HAP-1 (cell line): ENCODE results near the gene SLC29A3.
A peak's percentile ranks its signal among the peaks of the same experiment; 100 is the strongest.

Source experiments
- DNase-seq, 2 experiments: peaks; one replicate each; pipeline ENCODE4 v3.0.0-alpha.2; 2016 to 2020; ENCODE audit warnings: low spot score in 2 of 2
- H3K27me3 ChIP-seq: fragments of 250-450 bp; sonication (Bioruptor Pico); 2 replicates; pipeline ENCODE4 v1.5.1; 2020; ENCODE audit warnings: low read depth, mild to moderate bottlenecking, moderate library complexity
- H3K36me3 ChIP-seq: fragments of 250-450 bp; sonication (Bioruptor Pico); replicated peaks from 2 replicates; pipeline ENCODE4 v1.5.1; 2020; ENCODE audit warnings: mild to moderate bottlenecking
- H3K4me1 ChIP-seq: fragments of 250-450 bp; sonication (Bioruptor Pico); 2 replicates; pipeline ENCODE4 v1.5.1; 2020; ENCODE audit warnings: mild to moderate bottlenecking
- H3K4me3 ChIP-seq: fragments of 250-450 bp; sonication (Bioruptor Pico); 2 replicates; pipeline ENCODE4 v1.5.1; 2020; ENCODE audit warnings: mild to moderate bottlenecking, moderate library complexity
- H3K9me3 ChIP-seq: fragments of 250-450 bp; sonication (Bioruptor Pico); 2 replicates; pipeline ENCODE4 v1.5.1; 2020; ENCODE audit warnings: mild to moderate bottlenecking, moderate library complexity
- in situ Hi-C: fragments of 300-500 bp; cut with MboI; formaldehyde crosslinking; loops from 3 replicates; pipeline ENCODE4 v1.14.3; 2020; ENCODE audit warnings: low sequenced_read_pairs, inconsistent platforms, mixed read lengths

The SLC29A3 gene

GRCh38 chr10:71300555-71301370, 18.3 kb upstream of the SLC29A3 start:
- H3K4me1 ChIP-seq = no peaks in the 10 kb centered on the region
- H3K9me3 ChIP-seq = no peaks in the 10 kb centered on the region
- DNase-seq = no peak
- no peak overlapping the region for H3K4me3 ChIP-seq
- H3K36me3 ChIP-seq = no peaks in the 10 kb centered on the region
- no peaks in the 10 kb centered on the region for H3K27me3 ChIP-seq
- in situ Hi-C loops = no loop called here

- no peaks in the 10 kb centered on the region for H3K9me3 ChIP-seq
- in situ Hi-C loops = no loop called here
- no peaks in the 10 kb centered on the region for H3K27me3 ChIP-seq
- DNase-seq = no peak
- H3K4me3 ChIP-seq = no peak overlapping the region
- no peaks in the 10 kb centered on the region for H3K4me1 ChIP-seq
- H3K36me3 ChIP-seq = no peaks in the 10 kb centered on the region
These were observed 17.6 kb upstream of the SLC29A3 start for GRCh38 chr10:71301371-71301916.

- no peak overlapping the region for H3K4me3 ChIP-seq
- no peak for DNase-seq
- H3K4me1 ChIP-seq = no peaks in the 10 kb centered on the region
- H3K27me3 ChIP-seq = no peaks in the 10 kb centered on the region
- in situ Hi-C loops = no loop called here
- no peaks in the 10 kb centered on the region for H3K9me3 ChIP-seq
- no peaks in the 10 kb centered on the region for H3K36me3 ChIP-seq
These were observed 16.6 kb upstream of the SLC29A3 start for GRCh38 chr10:71302451-71302850.

- Histone ChIP-seq H3K9me3 (no peaks in the 10 kb centered on the region), H3K4me3 (no peak overlapping the region), H3K36me3 (no peaks in the 10 kb centered on the region), H3K27me3 (no peaks in the 10 kb centered on the region), H3K4me1 (no peaks in the 10 kb centered on the region)
- in situ Hi-C loops = no loop called here
- DNase-seq = peak; percentile 41 to 66
These were observed 16.0 kb upstream of the SLC29A3 start for GRCh38 chr10:71302874-71303568.

GRCh38 chr10:71303569-71303907, 15.5 kb upstream of the SLC29A3 start:
- no peaks in the 10 kb centered on the region for H3K36me3 ChIP-seq
- in situ Hi-C loops = no loop called here
- H3K4me3 ChIP-seq = no peak overlapping the region
- no peaks in the 10 kb centered on the region for H3K27me3 ChIP-seq
- no peak for DNase-seq
- no peaks in the 10 kb centered on the region for H3K9me3 ChIP-seq
- no peaks in the 10 kb centered on the region for H3K4me1 ChIP-seq

GRCh38 chr10:71304914-71305313, 14.1 kb upstream of the SLC29A3 start:
- Histone ChIP-seq H3K36me3 (no peaks in the 10 kb centered on the region), H3K27me3 (no peaks in the 10 kb centered on the region), H3K4me1 (no peaks in the 10 kb centered on the region), H3K4me3 (no peak overlapping the region), H3K9me3 (no peaks in the 10 kb centered on the region)
- DNase-seq = no peak
- in situ Hi-C loops = no loop called here

GRCh38 chr10:71306979-71307378, 12.1 kb upstream of the SLC29A3 start:
- no peaks in the 10 kb centered on the region for H3K9me3 ChIP-seq
- no peaks in the 10 kb centered on the region for H3K4me1 ChIP-seq
- H3K27me3 ChIP-seq = peaks cover 11% of the 10 kb centered on the region
- H3K36me3 ChIP-seq = no peaks in the 10 kb centered on the region
- no peak for DNase-seq
- in situ Hi-C loops = no loop called here
- H3K4me3 ChIP-seq = no peak overlapping the region

- Histone ChIP-seq H3K9me3 (no peaks in the 10 kb centered on the region), H3K4me1 (no peaks in the 10 kb centered on the region), H3K27me3 (peaks cover 14% of the 10 kb centered on the region), H3K4me3 (no peak overlapping the region), H3K36me3 (no peaks in the 10 kb centered on the region)
- DNase-seq = no peak
- in situ Hi-C loops = no loop called here
These were observed 11.5 kb upstream of the SLC29A3 start for GRCh38 chr10:71307469-71308085.

- H3K36me3 ChIP-seq = no peaks in the 10 kb centered on the region
- H3K9me3 ChIP-seq = no peaks in the 10 kb centered on the region
- DNase-seq = no peak
- in situ Hi-C loops = no loop called here
- H3K4me3 ChIP-seq = no peak overlapping the region
- no peaks in the 10 kb centered on the region for H3K4me1 ChIP-seq
- peaks cover 14% of the 10 kb centered on the region for H3K27me3 ChIP-seq
These were observed 10.8 kb upstream of the SLC29A3 start for GRCh38 chr10:71308244-71308643.

- H3K27me3 ChIP-seq = peaks cover 14% of the 10 kb centered on the region
- H3K36me3 ChIP-seq = no peaks in the 10 kb centered on the region
- in situ Hi-C loops = no loop called here
These were observed 10.1 kb upstream of the SLC29A3 start for GRCh38 chr10:71308985-71309384.

GRCh38 chr10:71309919-71310318, 9.1 kb upstream of the SLC29A3 start:
- H3K4me3 ChIP-seq = no peak overlapping the region
- no peaks in the 10 kb centered on the region; the same call in 1 of the 2 replicates for H3K4me1 ChIP-seq
- H3K36me3 ChIP-seq = no peaks in the 10 kb centered on the region
- in situ Hi-C loops = loop anchor here (5.0 to 10.0 kb wide), 2 partner anchors 392 to 1025 kb away; no protein-coding TSS in a partner anchor
- H3K9me3 ChIP-seq = no peaks in the 10 kb centered on the region
- peaks cover 14% of the 10 kb centered on the region for H3K27me3 ChIP-seq
- no peak for DNase-seq

More at GRCh38 chr10:71308985-71309384, 10.1 kb upstream of the SLC29A3 start:
- Histone ChIP-seq H3K4me3 (no peak overlapping the region), H3K9me3 (no peaks in the 10 kb centered on the region), H3K4me1 (no peaks in the 10 kb centered on the region; the same call in 1 of the 2 replicates)
- DNase-seq = no peak

- no peak overlapping the region for H3K4me3 ChIP-seq
- in situ Hi-C loops = loop anchor here (5.0 to 10.0 kb wide), 2 partner anchors 390 to 1023 kb away; no protein-coding TSS in a partner anchor
- H3K9me3 ChIP-seq = no peaks in the 10 kb centered on the region
- H3K27me3 ChIP-seq = peaks cover 14% of the 10 kb centered on the region
- no peak for DNase-seq
- H3K36me3 ChIP-seq = no peaks in the 10 kb centered on the region
- no peaks in the 10 kb centered on the region; the same call in 1 of the 2 replicates for H3K4me1 ChIP-seq
These were observed 6.8 kb upstream of the SLC29A3 start for GRCh38 chr10:71312220-71312619.

- peaks cover 14% of the 10 kb centered on the region for H3K27me3 ChIP-seq
- in situ Hi-C loops = loop anchor here (5.0 to 10.0 kb wide), 2 partner anchors 389 to 1022 kb away; no protein-coding TSS in a partner anchor
- H3K36me3 ChIP-seq = no peaks in the 10 kb centered on the region
- no peak for DNase-seq
- no peaks in the 10 kb centered on the region for H3K9me3 ChIP-seq
- no peak overlapping the region for H3K4me3 ChIP-seq
- H3K4me1 ChIP-seq = no peaks in the 10 kb centered on the region; the same call in 1 of the 2 replicates
These were observed 6.0 kb upstream of the SLC29A3 start for GRCh38 chr10:71312811-71313789.
